B cell (primary cell): Measurements from ENCODE around the gene C4BPA. TPM values are rescaled to one million over a fixed set of nuclear protein-coding genes. Genes with fewer than 3 reads are reported as not detected.

Experiments used
- ATAC-seq: fragments of 200-7000 bp; cut with Tn5 transposase; one replicate; pipeline ENCODE4 v1.10.0; 2021; ENCODE audit warnings: low read depth, mild to moderate bottlenecking, moderate number of reproducible peaks, moderate library complexity
- CTCF ChIA-PET: fragments of 350-600 bp; sonication (Branson Sonifier 250); formaldehyde crosslinking; loops from one replicate; lab custom pipeline; 2021; ENCODE audit warnings: antibody characterized with exemption, inconsistent platforms; lab: Charles Lee
- POLR2A ChIA-PET: fragments of 350-600 bp; sonication (Branson Sonifier 250); formaldehyde crosslinking; loops from one replicate; lab custom pipeline; 2021; ENCODE audit warnings: antibody characterized with exemption; lab: Charles Lee
- DNase-seq: peaks from one replicate; pipeline ENCODE4 v3.0.0; 2013
- H2AFZ ChIP-seq: 2 replicates; pipeline ENCODE4 v1.6.1; 2012; ENCODE audit warnings: mild to moderate bottlenecking, low read depth, low read length; ENCODE audit not compliant: insufficient read depth, poor library complexity, severe bottlenecking
- H3K27ac ChIP-seq, 2 donors: 1 replicate in 1 of 2; 2 replicates in 1 of 2; pipeline ENCODE4 v1.5.1; 2012 to 2013; ENCODE audit warnings: low read length in 2 of 2, mild to moderate bottlenecking in 2 of 2, moderate library complexity in 1 of 2
- H3K27me3 ChIP-seq, 4 experiments: fragments of 200-600 bp in 1 of 4; sonication (generic) in 1 of 4; replicated peaks in 1 of 4; 1 replicate in 2 of 4; 2 replicates in 2 of 4; pipeline versions ENCODE4 v1.6.1 to v1.7.0; 2013 to 2016; ENCODE audit warnings: low read length in 3 of 4, mild to moderate bottlenecking in 2 of 4, mixed read lengths in 1 of 4, moderate library complexity in 1 of 4; ENCODE audit not compliant: insufficient read depth in 4 of 4, control insufficient read depth in 3 of 4; ENCODE audit errors: control extremely low read depth in 1 of 4
- H3K36me3 ChIP-seq, 2 experiments: replicated peaks in 1 of 2; 1 replicate in 1 of 2; 2 replicates in 1 of 2; pipeline versions ENCODE4 v1.6.1 to v1.7.1; 2013; ENCODE audit warnings: low read length in 1 of 2; ENCODE audit not compliant: insufficient read depth in 2 of 2, control insufficient read depth in 1 of 2; ENCODE audit errors: control extremely low read depth in 1 of 2, extremely low read depth in 1 of 2
- H3K4me1 ChIP-seq, 2 donors: fragments of 200-600 bp in 1 of 2; sonication (generic) in 1 of 2; 1 replicate in 1 of 2; 2 replicates in 1 of 2; pipeline versions ENCODE4 v1.5.1 to v1.6.1; 2013 to 2017; ENCODE audit warnings: low read length in 2 of 2; ENCODE audit not compliant: control insufficient read depth in 2 of 2, insufficient read depth in 2 of 2
- H3K4me2 ChIP-seq: replicated peaks from 2 replicates; pipeline ENCODE3; 2012; ENCODE audit warnings: mild to moderate bottlenecking, low read depth, low read length; ENCODE audit not compliant: poor library complexity, severe bottlenecking
- H3K4me3 ChIP-seq, 5 experiments: fragments of 200-600 bp in 1 of 5; sonication (generic) in 1 of 5; 1 replicate in 3 of 5; 2 replicates in 2 of 5; pipeline versions ENCODE4 v1.5.1 to v1.7.0; 2011 to 2016; ENCODE audit warnings: low read length in 4 of 5, mild to moderate bottlenecking in 4 of 5, low read depth in 2 of 5, control low read depth in 1 of 5, moderate library complexity in 1 of 5; ENCODE audit not compliant: insufficient read depth in 1 of 5; ENCODE audit errors: control extremely low read depth in 1 of 5, extremely low read depth in 1 of 5
- H3K79me2 ChIP-seq: fragments of 200-600 bp; sonication (generic); one replicate; pipeline ENCODE4 v1.6.0; 2016; ENCODE audit warnings: low read length; ENCODE audit not compliant: control insufficient read depth, insufficient read depth
- H3K9ac ChIP-seq: fragments of 200-600 bp; sonication (generic); 2 replicates; pipeline ENCODE4 v1.6.1; 2017; ENCODE audit warnings: mild to moderate bottlenecking, low read length, moderate library complexity
- H3K9me3 ChIP-seq, 3 donors: one replicate each; pipeline versions ENCODE4 v1.6.1 to v1.7.1; 2013; ENCODE audit warnings: low read length in 2 of 3; ENCODE audit not compliant: control insufficient read depth in 2 of 3, insufficient read depth in 1 of 3; ENCODE audit errors: control extremely low read depth in 1 of 3
- H4K20me1 ChIP-seq: 2 replicates; pipeline ENCODE4 v1.6.0; 2012; ENCODE audit warnings: mild to moderate bottlenecking, low read length; ENCODE audit not compliant: insufficient read depth, control insufficient read depth, poor library complexity, severe bottlenecking
- H3K27ac Mint-ChIP-seq: one replicate; pipeline ENCODE4 v1.8.0; 2021; ENCODE audit warnings: mixed read lengths
- H3K27me3 Mint-ChIP-seq: one replicate; pipeline ENCODE4 v1.8.0; 2021; ENCODE audit warnings: mixed read lengths
- H3K4me1 Mint-ChIP-seq: one replicate; pipeline ENCODE4 v1.8.0; 2021; ENCODE audit warnings: mixed read lengths
- H3K4me3 Mint-ChIP-seq: one replicate; pipeline ENCODE4 v1.8.0; 2021; ENCODE audit warnings: mixed read lengths
- H3K9me3 Mint-ChIP-seq: one replicate; pipeline ENCODE4 v1.8.0; 2022; ENCODE audit warnings: mixed read lengths; ENCODE audit not compliant: insufficient read depth
- CTCF ChIP-seq: fragments of 200-600 bp; IDR thresholded peaks from one replicate; pipeline ENCODE4 v1.8.0; 2022; ENCODE audit warnings: antibody characterized with exemption, mild to moderate bottlenecking
- EZH2 ChIP-seq: IDR thresholded peaks from 2 replicates; pipeline ENCODE4 v1.6.1; 2012; ENCODE audit warnings: borderline replicate concordance, low read depth, mild to moderate bottlenecking, moderate library complexity, low read length; ENCODE audit not compliant: insufficient read depth, poor library complexity, severe bottlenecking
- WGBS: methylation state at CpG from one replicate; pipeline ENCODE4 v1.1.5; 2013; ENCODE audit warnings: missing lambda C conversion rate; ENCODE audit not compliant: insufficient coverage; 5-methylcytosine and 5-hydroxymethylcytosine counted together
- intact Hi-C: fragments of 100-400 bp; cut with micrococcal nuclease; formaldehyde crosslinking; loops from one replicate; pipeline ENCODE4 v1.10.0; 2022
- polyA plus RNA-seq: library from polyadenylated mRNA; depleted of rRNA; stranded (reverse); fragments of >200 nt; gene quantifications from 2 replicates; pipeline ENCODE4 v1.2.3, GENCODE V29; 2012
- total RNA-seq, 2 donors: library from RNA; stranded (reverse); fragments of 120-200 nt in 1 of 2; gene quantifications; 1 replicate in 1 of 2; 2 replicates in 1 of 2; pipeline versions ENCODE4 v1.2.3 to v1.2.4, GENCODE V29; 2013 to 2022

The C4BPA gene
- total and polyA plus RNA-seq, 2 donors (not counting 1 experiment from before 2014, with no cell fraction given), result not detected

- DNase-seq (no peak), ATAC-seq (no peak)
- no peaks in the 10 kb centered on the region for H3K9me3 Mint-ChIP-seq
- intact Hi-C loops, result loop anchor here (1.0 to 5.0 kb wide), 3 partner anchors 253 to 415 kb away; no protein-coding TSS in a partner anchor
- WGBS, result 71% methylated on average over 1 of the region's 2 CpGs
- Histone ChIP-seq H3K4me2 (no peak overlapping the region), H2AFZ (no peak overlapping the region), H4K20me1 (no peaks in the 10 kb centered on the region), H3K9ac (no peak overlapping the region), H3K27ac (no peak overlapping the region), H3K79me2 (no peaks in the 10 kb centered on the region), H3K27me3 (no peaks in the 10 kb centered on the region), H3K4me1 (peaks cover 9 to 12% of the 10 kb centered on the region in 2 donors), H3K9me3 (no peaks in the 10 kb centered on the region), H3K4me3 (no peak overlapping the region), H3K36me3 (peaks cover 0 to 2% of the 10 kb centered on the region in 2 experiments)
- ChIA-PET CTCF (interaction anchor here (0.6 to 13.0 kb wide), 33 partner anchors 9 to 437 kb away, joined by 3 to 209 read pairs (median 6); partner anchors contain the start of genes CD55, CR1, CR2 and PFKFB2), POLR2A (interaction anchor here (1.1 kb wide), 1 partner anchor 238 kb away, joined by 3 read pairs; the partner anchor contains the start of gene CD55)
- H3K27me3 Mint-ChIP-seq, result no peaks in the 10 kb centered on the region
- H3K27ac Mint-ChIP-seq, result no peak overlapping the region
- no peak for TF ChIP-seq EZH2
- no peak for TF ChIP-seq CTCF
- no peak overlapping the region for H3K4me3 Mint-ChIP-seq
- H3K4me1 Mint-ChIP-seq, result peaks cover 9% of the 10 kb centered on the region
Observed at GRCh38 chr1:207084232-207084631, 19.8 kb upstream of the C4BPA start.

GRCh38 chr1:207084701-207085180 lies 19.3 kb upstream of the C4BPA start:
- Histone ChIP-seq H3K4me2 (no peak overlapping the region), H4K20me1 (no peaks in the 10 kb centered on the region), H3K27ac (no peak overlapping the region), H3K9ac (no peak overlapping the region), H3K27me3 (no peaks in the 10 kb centered on the region), H3K36me3 (no peaks in the 10 kb centered on the region), H3K79me2 (no peaks in the 10 kb centered on the region), H3K4me3 (no peak overlapping the region), H3K4me1 (peaks cover 14 to 15% of the 10 kb centered on the region in 2 donors), H3K9me3 (no peaks in the 10 kb centered on the region), H2AFZ (no peak overlapping the region)
- peak; percentile 84 for ATAC-seq
- TF ChIP-seq EZH2 (no peak), CTCF (peak; percentile 77)
- intact Hi-C loops, result loop anchor here (1.0 to 5.0 kb wide), 3 partner anchors 253 to 415 kb away; no protein-coding TSS in a partner anchor
- CTCF ChIA-PET, result interaction anchor here (0.6 to 13.0 kb wide), 31 partner anchors 9 to 437 kb away, joined by 3 to 209 read pairs (median 6); partner anchors contain the start of genes CD55, CR1, CR2 and PFKFB2
- Mint-ChIP-seq H3K27me3 (no peaks in the 10 kb centered on the region), H3K9me3 (no peaks in the 10 kb centered on the region), H3K4me3 (no peak overlapping the region), H3K27ac (no peak overlapping the region), H3K4me1 (peaks cover 13% of the 10 kb centered on the region)
- peak; percentile 82 for DNase-seq
- 7% methylated on average over 7 of the region's 8 CpGs for WGBS
- POLR2A ChIA-PET, result interaction anchor here (0.7 to 1.1 kb wide), 2 partner anchors 30 to 237 kb away, joined by 3 read pairs; partner anchors contain the start of gene CD55
